ENCODE results near the gene PLEKHG4B. TPM values are rescaled to one million over a fixed set of nuclear protein-coding genes. Genes with fewer than 3 reads are reported as not detected.

Gene PLEKHG4B
- total and polyA plus RNA-seq, 2 donors from 2014 or later, result 0.13 to 0.37 TPM

DNA sequence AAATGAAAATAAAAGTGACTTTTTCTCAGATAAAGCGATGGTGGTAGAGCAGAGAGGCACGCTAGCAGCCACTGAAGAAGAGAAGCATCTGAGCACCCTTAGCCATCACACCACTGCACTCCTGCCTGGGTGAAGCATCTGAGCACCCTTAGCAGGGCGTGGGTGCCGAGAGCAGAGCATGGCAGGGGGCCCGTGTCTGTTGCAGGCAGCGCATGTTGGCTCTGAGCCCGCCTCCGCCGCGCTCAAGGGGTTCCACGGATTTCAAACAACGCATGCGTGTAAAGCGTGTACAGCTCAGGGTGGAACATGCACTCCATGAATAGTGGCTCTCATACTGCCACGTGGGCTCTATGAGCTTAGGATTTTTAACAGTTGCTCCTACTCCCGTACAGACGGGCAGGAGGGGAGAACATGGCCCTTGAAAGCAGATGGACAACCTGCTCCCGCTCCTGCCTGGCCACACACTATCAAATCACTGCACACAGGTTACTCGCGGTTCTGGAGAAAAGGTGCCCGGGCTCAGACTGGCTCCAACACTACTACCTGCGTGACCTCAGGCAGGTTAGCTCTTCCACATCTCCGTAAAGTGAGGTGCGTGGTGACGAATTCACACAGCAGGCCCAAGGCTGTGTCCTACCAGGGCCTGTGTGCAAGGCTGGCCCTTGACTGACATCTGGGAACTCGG is 111.4 kb downstream of the PLEKHG4B start:
- Histone ChIP-seq H3K27ac (ENCODE audit: low read depth in 2 of 2, low read length in 2 of 2) (no peak overlapping the region), H3K27me3 (ENCODE audit: control insufficient read depth, insufficient read depth, low read length) (no peaks in the 10 kb centered on the region), H3K9me3 (ENCODE audit: control insufficient read depth in 2 of 3, insufficient read depth in 1 of 3, low read length in 3 of 3) (no peaks in the 10 kb centered on the region), H3K4me1 (ENCODE audit: control insufficient read depth in 2 of 3, insufficient read depth in 2 of 3, low read depth in 1 of 3, low read length in 3 of 3) (no peaks in the 10 kb centered on the region), H3K4me3 (ENCODE audit: low read length in 3 of 3) (no peak overlapping the region), H3K9ac (ENCODE audit: low read length in 3 of 3) (no peak overlapping the region), H3K36me3 (ENCODE audit: control insufficient read depth in 2 of 3, insufficient read depth in 3 of 3, low read length in 3 of 3) (peaks cover 2 to 14% (median 5%) of the 10 kb centered on the region in 3 donors)
- peak in 1 of 5 donors; percentile 53 for DNase-seq
- TF ChIP-seq, protein P1, sequence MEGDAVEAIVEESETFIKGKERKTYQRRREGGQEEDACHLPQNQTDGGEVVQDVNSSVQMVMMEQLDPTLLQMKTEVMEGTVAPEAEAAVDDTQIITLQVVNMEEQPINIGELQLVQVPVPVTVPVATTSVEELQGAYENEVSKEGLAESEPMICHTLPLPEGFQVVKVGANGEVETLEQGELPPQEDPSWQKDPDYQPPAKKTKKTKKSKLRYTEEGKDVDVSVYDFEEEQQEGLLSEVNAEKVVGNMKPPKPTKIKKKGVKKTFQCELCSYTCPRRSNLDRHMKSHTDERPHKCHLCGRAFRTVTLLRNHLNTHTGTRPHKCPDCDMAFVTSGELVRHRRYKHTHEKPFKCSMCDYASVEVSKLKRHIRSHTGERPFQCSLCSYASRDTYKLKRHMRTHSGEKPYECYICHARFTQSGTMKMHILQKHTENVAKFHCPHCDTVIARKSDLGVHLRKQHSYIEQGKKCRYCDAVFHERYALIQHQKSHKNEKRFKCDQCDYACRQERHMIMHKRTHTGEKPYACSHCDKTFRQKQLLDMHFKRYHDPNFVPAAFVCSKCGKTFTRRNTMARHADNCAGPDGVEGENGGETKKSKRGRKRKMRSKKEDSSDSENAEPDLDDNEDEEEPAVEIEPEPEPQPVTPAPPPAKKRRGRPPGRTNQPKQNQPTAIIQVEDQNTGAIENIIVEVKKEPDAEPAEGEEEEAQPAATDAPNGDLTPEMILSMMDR (IDR thresholded peaks at IDR 0.05; ENCODE audit: borderline replicate concordance, extremely low read depth, insufficient read depth), result no peak
- FAIRE-seq, result no peak
- intact Hi-C loops (cut with DNase I), result no loop called here

DNA sequence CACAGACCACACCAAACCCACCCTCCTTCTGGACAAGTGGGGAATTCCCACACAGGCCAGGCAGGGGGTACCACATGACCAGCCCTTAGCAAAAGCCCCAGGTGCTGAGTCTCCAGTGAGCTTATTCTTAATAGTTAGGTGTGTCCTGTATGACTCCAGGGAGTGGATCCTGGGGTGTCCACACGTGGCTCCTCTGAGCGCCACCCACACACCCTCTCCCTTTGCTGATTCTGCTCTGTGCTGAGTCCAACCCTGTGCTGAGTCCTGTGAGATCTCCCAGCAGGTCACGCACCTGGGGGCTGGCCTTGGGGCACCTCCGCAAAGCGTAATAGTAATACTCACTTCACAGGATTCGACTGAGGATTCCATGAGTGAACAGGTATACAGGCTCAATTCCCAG is 112.0 kb downstream of the PLEKHG4B start:
- FAIRE-seq (no peak), DNase-seq (peak in 1 of 5 donors; percentile 32)
- H3K4me1 ChIP-seq (ENCODE audit: control insufficient read depth in 2 of 3, insufficient read depth in 2 of 3, low read depth in 1 of 3, low read length in 3 of 3), result no peaks in the 10 kb centered on the region
- H3K9me3 ChIP-seq (ENCODE audit: control insufficient read depth in 2 of 3, insufficient read depth in 1 of 3, low read length in 3 of 3), result no peaks in the 10 kb centered on the region
- H3K27me3 ChIP-seq (ENCODE audit: control insufficient read depth, insufficient read depth, low read length), result no peaks in the 10 kb centered on the region
- intact Hi-C loops (cut with DNase I), result no loop called here
- peaks cover 2 to 14% (median 5%) of the 10 kb centered on the region in 3 donors for H3K36me3 ChIP-seq (ENCODE audit: control insufficient read depth in 2 of 3, insufficient read depth in 3 of 3, low read length in 3 of 3)
- TF ChIP-seq, protein P1 (IDR thresholded peaks at IDR 0.05; ENCODE audit: borderline replicate concordance, extremely low read depth, insufficient read depth), result no peak
- no peak overlapping the region for H3K27ac ChIP-seq (ENCODE audit: low read depth in 2 of 2, low read length in 2 of 2)
- H3K9ac ChIP-seq (ENCODE audit: low read length in 3 of 3), result no peak overlapping the region
- no peak overlapping the region for H3K4me3 ChIP-seq (ENCODE audit: low read length in 3 of 3)

DNA sequence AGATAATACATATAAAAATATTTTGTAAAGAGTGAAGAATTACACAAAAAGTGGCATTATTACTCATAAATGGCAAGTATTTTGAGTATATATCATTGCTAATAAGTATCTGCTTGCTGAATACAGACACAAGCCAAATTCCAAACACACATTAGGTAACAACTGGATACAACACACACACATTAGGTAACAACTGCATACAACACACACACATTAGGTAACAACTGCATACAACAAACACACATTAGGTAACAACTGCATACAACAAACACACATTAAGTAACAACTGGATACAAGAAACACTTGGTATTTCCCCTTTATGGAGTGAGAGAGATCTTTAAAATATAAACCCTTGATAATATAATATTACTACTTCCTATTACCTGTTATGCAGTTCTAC is 112.5 kb downstream of the PLEKHG4B start:
- H3K27me3 ChIP-seq (ENCODE audit: control insufficient read depth, insufficient read depth, low read length), result no peaks in the 10 kb centered on the region
- H3K27ac ChIP-seq (ENCODE audit: low read depth in 2 of 2, low read length in 2 of 2), result no peak overlapping the region
- DNase-seq (no peak), FAIRE-seq (no peak)
- no peaks in the 10 kb centered on the region for H3K4me1 ChIP-seq (ENCODE audit: control insufficient read depth in 2 of 3, insufficient read depth in 2 of 3, low read depth in 1 of 3, low read length in 3 of 3)
- no peak overlapping the region for H3K9ac ChIP-seq (ENCODE audit: low read length in 3 of 3)
- H3K36me3 ChIP-seq (ENCODE audit: control insufficient read depth in 2 of 3, insufficient read depth in 3 of 3, low read length in 3 of 3), result peaks cover 2 to 14% (median 5%) of the 10 kb centered on the region in 3 donors
- H3K9me3 ChIP-seq (ENCODE audit: control insufficient read depth in 2 of 3, insufficient read depth in 1 of 3, low read length in 3 of 3), result no peaks in the 10 kb centered on the region
- intact Hi-C loops (cut with DNase I), result no loop called here
- TF ChIP-seq, protein P1 (IDR thresholded peaks at IDR 0.05; ENCODE audit: borderline replicate concordance, extremely low read depth, insufficient read depth), result no peak
- no peak overlapping the region for H3K4me3 ChIP-seq (ENCODE audit: low read length in 3 of 3)
